Amniotic epithelial cell (primary cell): ENCODE data around the gene MAP4K5.
"Not testable (repeated sequence)": the region's sequence is repeated elsewhere in the genome, so short reads cannot be mapped to it uniquely, and the experiment has no call there.

Experiments
- DNase-seq: peaks from one replicate; pipeline ENCODE4 v3.0.0-alpha.2; 2010; ENCODE audit warnings: low read depth

Gene MAP4K5

DNA sequence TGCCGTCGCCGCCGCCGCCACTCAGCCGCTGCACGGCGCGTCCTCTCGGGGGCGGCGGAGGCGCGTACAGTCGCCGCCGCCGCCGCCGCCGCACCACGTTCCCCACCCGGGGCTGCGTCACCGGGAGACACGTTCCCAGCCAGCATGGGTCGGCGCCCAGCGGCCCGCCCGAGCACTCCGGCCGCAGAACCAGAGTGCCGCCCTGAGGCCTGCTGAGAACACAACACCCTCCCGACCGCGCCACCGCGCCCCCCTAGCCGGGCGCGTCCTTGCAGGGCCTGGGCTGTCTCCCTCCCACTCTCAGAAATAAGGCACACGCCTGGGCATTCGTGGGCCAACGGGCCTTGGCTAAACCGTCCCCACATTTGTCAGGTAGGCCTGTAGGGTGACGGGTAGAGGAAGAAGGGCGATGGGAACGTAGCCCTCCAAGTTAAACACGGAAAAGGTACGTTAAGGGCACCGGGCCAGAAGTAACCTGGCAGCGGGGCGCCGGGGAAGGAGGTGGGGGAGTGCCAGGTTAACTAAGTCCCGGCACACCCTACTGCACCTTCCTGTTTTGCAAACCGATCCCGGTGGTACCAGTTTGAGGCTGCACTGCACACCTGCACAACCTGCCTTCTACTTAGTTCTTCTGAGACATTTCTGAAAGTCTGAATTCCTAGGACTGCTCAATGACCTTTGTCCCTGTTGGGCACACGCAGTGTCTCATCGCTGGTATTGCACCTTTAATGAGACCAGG is at the start of gene MAP4K5:
TSS of gene MAP4K5 (minus strand) at position 68 of the 739 bp plus-strand sequence. CDS start 520 bp downstream, outside the sequence.
- peak; percentile 83 for DNase-seq

DNA sequence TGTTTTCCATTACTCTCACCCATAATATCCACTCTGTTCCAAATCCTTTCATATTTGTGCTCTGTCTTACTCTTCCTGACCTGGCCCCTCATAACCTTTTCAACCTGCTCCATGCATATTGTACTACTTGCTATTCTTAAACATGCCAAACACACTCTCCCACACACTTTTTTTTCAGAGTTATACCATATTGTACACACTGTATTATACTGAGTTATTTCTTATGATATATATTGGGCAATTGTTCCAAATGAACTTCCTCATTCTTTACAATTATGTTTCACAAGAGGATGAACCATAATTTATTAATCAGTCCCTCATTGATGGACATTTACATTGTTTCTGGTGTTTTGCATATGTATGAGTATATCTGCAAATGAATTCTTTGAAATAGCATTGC is 46.1 kb upstream of the MAP4K5 start:
- no peak for DNase-seq

DNA sequence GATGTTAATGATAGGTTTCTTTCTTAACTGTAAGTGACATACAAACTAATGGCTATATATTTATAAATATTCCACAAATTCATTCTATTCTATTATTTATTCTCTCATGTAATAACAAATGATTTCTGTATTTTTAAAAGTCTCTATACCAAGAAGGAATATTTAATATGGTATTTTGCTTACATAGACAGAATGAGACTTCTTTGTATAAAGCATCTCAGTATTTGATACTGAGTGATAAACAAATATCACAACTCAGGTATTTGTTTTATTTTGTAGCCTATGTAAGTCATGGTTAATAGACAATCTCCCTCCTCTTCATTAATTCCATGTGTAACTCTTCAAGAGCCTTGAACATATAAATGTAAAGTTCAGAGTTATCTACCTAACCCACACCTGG is 45.6 kb upstream of the MAP4K5 start:
- DNase-seq, result no peak

DNA sequence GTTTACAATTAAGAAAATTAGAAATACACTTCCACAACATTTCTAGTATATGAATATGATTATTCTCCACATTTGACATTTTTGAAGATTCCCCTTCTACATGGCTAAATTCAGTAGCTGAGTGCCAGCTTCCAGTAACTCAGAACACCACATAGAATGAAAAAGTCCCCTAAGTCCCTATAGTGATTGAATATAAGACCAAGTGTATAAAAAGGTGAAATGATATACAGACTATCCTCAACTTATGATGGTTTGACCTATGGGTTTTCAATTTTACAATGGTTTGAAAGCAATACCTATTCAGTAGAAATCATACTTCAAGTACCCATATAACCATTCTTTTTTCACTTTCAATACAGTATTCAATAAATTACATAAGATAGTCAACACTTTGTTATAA is 43.4 kb upstream of the MAP4K5 start:
- no peak for DNase-seq

DNA sequence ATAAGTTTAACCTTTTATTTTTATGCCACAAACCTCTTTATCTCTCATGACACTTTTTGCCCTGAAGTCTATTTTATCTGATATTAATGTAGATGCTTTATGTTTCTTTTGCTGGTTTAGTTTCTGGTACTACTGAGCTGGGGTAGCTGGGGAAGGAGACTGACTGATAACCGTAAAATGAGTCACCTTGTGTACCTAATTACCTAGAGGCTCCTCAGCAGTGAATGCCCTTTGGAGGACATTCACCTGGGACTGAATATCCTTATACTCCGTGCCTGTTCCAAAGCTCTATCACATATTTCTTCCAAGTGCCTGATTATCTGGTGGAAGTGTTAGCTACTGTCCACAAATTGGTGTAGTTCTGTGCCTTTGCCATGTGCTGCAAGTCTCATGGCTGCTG is 41.5 kb upstream of the MAP4K5 start:
- no peak for DNase-seq

DNA sequence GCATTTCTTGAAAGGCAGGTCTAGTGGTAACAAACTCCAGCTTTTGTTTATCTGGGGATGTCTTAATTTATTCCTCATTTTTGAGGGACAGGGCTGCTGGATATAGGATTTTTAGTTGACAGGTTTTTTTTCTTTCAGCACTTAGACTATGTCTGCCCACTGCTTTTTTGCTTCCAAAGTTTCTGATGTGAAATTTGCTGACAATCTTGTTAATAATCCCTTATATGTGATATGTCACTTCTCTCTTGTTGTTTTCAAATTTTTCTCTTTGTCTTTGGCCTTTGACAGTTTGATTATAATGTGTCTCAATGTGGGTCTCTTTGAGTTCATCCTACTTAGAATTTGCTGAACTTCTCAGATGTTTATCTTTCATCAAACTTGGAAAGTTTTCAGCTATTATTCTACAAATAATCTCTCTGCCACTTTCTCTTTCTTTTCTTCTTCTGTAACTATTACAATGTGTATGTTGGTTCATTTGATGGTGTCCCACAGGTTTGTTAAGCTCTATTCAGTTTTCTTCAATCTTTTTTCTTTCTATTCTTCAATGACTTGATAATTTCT is 37.4 kb upstream of the MAP4K5 start:
- no peak for DNase-seq

DNA sequence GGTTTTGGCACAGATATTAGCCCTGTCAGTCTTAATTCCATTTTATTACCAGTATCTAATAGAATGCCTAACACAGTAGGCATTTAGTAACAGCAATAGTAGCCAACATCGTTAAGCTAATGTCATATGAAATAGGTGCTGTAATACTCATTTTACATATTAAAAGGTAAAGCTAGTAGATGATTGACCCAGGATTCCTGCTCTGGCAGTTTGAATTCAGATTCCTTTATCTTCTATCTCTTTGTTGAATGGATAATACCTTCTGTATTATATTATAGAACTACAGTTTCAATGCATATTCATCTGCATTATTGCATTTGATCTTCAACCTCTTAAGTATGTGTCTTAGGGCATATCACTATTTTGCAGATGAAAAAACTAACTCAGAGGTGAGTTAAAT is 30.5 kb upstream of the MAP4K5 start:
- no peak for DNase-seq

DNA sequence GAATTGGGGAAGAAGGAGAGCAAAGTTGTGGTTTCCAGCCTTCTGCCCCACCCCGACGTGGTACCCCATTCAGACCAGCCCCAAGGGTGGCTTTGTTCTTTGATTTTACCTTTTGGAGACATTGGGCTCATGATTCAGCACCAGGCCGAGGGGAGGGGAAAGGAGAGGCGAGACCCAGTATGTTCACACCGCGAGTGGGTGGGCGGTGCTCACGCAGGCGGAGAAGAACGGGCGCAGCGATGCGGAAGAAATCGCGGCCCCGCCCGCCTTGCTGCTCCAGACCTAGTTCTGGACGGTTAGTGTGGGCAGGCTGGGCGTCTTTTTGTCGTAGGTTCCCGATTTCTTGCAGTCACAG is 28.5 kb upstream of the MAP4K5 start:
- peak; percentile 73 for DNase-seq

DNA sequence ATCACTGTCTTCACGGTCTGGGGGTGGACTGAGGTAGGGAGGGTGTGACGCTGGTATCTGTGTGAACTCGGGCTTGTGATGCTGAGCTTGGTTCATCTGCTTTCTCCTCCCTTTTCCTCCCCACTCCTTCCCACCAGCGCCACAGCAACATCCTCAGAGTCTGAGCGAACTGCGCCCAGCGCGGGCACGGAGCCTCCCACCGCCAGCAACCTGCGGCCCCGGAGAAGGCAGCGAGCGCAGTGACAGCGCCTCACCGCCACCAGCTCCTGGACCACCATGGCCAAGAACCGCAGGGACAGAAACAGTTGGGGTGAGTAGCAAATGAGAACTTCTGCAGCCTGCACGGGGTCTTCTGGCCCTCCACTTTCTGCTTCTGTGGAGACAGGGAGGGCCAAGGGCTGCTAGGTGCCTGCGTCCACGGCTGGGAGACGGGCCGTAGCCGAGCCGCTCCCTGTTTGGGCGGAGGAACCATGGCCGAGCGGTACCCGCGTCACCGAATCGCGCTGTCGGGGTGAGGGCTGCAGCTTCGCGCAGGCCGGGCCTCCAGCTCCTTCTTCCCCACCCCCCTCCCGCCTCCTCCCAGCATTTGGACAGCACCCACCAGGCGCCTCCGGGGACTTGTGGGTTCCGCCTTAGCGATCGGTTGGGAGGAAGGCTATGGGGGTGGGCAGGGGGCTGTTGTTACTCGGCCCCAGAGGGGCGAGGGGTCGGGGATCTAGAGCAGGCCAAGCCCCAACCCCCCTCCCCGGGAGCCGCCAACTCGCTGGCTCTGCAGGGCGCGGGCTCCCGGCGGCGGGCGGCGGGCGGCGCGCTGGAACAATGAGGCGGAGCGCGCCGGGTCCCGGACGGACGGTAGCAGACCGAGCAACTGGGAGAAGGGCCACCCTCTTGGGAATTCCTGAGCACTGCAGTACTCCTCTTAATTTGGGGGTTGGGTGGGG is 27.9 kb upstream of the MAP4K5 start, which contains the start of gene ATL1:
TSS of gene ATL1 (plus strand) at position 156 of the 941 bp plus-strand sequence. CDS start at position 277, 121 bp downstream.
- DNase-seq, result peak; percentile 68

DNA sequence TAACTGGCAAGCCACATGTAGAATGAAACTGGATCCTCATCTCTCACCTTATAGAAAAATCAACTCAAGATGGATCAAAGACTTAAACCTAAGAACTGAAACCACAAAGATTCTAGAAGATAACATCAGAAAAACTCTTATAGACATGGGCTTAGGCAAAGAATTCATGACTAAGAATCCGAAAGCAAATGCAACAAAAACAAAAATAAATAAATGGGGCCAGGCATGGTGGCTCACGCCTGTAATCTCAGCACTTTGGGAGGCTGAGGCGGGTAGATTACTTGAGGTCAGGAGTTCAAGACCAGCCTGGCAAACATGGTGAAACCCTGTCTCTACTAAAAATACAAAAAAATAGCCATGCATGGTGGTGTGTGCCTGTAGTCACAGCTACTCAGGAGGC is 20.4 kb upstream of the MAP4K5 start:
- DNase-seq, result not testable (repeated sequence)

DNA sequence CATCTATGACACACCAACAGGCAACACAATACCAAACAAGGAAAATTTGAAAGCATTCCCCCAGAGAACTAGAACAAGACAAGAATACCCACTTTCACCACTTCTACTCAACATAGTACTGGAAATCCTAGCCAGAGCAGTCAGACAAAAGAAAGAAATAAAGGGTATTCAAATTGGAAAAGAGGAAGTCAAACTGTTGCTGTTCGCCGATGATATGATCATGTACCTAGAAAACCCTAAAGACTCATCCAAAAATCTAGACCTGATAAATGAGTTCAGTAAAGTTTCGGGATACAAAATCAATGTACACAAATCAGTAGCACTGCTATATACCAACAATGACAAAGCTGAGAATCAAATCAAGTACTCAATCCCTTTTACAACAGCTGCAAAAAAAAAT is 19.5 kb upstream of the MAP4K5 start:
- DNase-seq, result no peak

DNA sequence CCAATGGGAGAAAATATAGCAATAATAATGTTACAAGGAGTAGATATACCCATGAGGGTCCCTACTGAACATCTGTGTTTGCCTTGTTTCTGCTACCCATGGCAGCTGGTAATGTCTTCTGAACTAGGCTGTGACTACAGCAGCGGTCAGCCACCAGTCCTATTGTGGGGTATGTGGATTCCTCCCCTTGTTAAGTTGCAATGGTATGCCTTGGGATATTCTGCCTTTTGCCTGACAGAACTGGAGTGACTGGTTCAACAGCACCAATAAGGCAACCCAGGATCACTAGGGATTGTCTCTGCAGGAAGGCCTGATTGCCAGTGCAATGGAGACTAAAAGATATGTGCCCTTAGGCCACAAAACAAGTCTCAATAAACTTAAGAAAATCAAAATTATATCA is 17.9 kb upstream of the MAP4K5 start:
- DNase-seq, result no peak

DNA sequence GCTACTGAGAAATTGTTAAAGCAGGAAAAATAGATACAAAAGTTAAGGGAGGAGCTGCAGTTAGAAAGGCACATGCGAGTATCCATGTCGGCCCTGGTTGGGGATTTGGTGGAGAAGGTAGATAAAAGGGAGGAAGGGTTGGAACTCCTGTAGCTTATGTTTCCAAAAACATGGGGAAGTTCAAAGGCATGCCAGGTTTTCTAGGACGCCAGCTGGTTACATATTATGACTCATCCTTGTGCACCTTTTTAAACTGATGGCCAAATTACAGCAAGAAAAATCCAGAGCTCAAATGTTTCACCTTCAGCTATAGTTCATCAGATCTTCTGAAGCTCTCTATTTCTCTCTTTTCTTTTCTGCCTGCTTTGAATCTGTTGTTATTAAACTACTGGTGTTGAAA is 13.2 kb upstream of the MAP4K5 start:
- no peak for DNase-seq

DNA sequence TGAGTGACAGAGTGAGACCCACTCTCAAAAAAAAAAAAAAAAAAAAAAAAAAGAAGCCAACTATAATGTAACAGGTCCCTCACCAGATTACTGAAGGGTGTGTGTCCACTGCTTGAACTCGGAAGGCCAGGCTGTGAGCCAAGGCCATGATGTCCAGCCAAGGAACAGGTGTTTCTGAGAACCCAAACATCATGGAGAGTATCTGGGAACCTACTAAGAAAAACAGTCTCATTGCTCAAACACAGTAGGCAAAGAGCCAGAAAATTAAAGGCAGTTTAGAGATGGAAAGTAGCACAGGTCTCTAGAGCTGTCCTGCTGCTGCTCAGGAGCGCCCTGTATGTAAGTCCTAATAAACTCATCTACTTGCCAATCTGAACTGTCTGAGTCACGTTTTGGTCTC is 12.5 kb upstream of the MAP4K5 start:
- DNase-seq, result no peak

DNA sequence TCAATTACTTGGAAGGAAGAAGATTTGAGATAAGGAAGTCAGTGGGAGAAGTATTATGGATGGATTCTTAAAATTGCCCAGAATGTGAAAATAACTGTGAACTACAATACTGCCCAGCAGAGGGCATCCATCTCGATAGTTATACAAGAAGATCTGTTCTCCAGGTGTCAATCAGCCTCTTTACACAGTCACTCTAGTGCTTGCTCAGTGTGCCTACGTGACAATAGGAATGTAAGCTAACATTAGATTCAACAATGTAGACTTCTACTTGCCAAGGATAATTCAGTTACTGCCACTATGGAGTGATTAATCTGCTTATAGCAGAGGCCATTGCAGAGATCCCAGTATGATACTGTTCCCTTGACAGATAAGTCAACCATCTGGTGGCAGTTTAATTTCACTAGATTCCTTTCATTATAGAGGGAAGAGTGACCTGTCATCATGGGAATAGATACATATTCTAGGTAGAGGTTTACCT is 10.6 kb upstream of the MAP4K5 start:
- peak; percentile 56 for DNase-seq

DNA sequence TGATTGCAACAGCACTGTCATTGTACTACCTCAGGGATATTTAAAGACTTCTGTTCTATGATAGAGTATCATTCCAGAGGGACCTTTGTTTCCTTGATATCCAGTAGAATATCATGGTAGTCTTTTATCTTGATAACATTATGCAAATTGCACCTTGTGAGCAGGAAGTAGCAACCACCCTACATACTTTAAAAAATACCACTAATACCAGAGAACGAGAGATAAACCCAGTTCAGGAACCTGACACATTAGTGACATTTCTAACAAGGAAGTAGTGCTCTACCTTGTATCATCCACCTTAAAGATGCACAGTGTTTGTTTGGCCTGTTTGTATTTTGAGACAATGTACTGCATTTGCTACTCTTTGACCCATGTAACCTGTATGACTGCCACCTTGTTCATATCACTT is 8.8 kb upstream of the MAP4K5 start:
- DNase-seq, result no peak

DNA sequence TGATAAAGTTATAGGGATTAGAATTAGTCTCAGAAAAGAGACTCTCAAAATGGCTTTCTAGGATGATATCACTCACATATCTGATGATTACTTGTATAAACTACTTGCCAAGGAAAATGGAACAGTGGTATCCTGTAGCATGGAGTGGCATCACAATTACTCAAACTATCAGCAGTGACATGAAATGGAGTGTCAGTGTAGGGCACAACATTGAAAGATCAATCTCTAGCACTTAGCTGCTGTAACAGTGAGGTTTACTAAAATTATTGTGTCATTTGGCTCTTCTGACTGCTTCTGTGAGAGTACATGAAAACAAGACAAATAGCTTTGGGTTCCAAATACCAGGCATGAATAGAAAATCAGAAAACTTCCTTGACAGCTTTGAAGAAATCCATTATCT is 6.7 kb upstream of the MAP4K5 start:
- DNase-seq, result no peak

DNA sequence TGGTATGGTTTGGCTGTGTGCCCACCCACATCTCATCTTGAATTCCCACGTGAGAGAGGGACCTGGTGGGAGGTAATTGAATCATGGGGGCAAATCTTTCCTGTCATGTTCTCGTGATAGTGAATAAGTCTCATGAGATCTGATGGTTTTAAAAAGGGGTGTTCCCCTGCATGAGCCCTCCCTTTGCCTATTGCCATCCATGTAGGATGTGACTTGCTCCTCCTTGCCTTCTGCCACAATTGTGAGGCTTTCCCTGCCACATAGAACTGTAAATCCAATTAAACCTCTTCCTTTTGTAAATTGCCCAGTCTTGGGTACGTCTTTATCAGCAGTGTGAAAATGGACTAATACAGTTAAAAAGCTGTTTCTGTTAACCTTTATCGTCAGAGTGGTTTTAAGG is 5.7 kb upstream of the MAP4K5 start:
- DNase-seq, result not testable (repeated sequence)

DNA sequence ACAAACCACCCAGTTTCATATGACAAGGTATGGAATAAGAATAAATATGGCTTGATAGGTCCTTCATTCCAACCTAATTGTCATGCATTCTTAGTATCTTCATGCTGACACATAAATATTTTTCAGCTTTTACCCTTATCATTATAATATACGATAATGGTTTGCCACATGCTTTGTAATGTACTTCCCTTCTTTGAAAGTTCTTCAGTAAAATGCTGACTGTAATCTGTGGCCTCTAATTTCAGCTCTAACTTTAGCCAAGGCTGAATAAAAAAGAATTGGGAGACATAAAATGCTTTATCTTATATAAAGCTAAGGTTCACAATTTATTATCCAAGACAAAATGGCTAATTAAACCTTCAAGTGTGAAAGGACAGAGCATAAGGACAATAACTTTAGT is 2.6 kb upstream of the MAP4K5 start:
- no peak for DNase-seq

DNA sequence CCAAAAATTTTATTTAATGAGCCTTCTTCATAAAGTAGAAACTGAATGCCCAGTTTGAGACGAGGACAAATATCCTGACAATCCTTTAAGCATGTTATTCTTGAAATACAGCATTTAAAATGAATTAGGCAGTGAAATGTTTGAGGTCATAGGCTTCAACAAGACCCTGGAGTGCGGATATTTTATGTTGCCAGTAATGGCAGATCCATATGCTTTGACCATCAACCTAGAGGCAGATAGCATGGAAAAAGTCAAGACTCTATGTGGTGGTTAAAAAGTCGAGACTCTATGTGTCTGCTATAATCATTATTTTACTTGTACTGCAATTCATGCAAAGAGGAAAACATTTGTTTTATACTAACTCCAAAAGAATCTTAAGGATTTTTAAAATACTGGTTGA is 2.0 kb upstream of the MAP4K5 start:
- no peak for DNase-seq

DNA sequence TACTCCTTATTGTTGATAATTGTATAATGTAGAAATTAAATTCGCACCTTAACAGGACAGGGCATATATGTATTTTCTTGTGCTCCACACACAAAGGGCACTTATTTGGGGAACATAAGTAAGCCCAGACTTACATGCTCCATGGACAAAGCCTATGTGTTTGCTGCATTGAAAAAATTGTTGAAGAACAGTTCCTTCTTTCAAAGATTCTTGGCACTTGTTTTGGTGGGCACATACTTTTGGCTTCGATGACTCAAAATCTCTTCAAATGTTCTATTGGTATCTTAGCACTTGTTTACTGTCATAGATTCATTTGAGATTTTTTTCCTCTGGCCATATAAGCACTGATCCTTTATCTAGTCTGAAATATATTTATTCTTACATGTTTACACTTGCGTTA is 1.4 kb upstream of the MAP4K5 start:
- no peak for DNase-seq

DNA sequence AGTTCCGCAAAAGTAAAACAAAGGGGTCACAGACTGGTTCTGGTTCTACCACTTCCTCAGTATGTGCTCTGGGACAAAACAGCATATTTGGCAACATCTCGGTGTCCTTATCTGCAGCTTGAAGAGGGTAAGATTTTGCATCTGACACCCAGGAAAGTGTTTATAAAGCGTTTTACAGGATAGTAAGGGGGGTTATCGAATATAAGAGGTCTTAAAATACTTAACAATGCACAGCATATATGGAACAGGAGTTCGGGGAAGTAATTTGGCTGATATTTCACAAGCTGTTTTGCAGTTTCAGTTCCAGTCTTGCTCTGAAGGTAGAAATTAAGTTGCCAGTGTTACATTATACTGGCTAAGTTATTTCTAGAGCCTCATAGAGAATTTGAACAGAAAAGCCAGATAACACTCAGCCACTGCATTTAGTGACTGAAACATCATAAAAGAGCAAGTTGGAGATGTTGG is 904 bp upstream of the MAP4K5 start:
- no peak for DNase-seq
